Brain pericyte (primary cell): ENCODE data around the gene CHN1.

Experiments used
- DNase-seq: peaks from one replicate; pipeline ENCODE4 v3.0.0-alpha.2; 2012; ENCODE audit warnings: low read depth, low spot score

CHN1 gene

GRCh38 chr2:174827371-174828369 lies 177.5 kb downstream of the CHN1 start:
- no peak for DNase-seq

- DNase-seq: no peak
Observed at GRCh38 chr2:174826051-174826450, 179.1 kb downstream of the CHN1 start.

GRCh38 chr2:174824068-174824467 lies 181.1 kb downstream of the CHN1 start:
- no peak for DNase-seq

GRCh38 chr2:174821628-174822027 lies 183.6 kb downstream of the CHN1 start:
- no peak for DNase-seq

GRCh38 chr2:174820361-174820760 lies 184.8 kb downstream of the CHN1 start:
- DNase-seq: no peak

GRCh38 chr2:174815526-174815925 lies 189.7 kb downstream of the CHN1 start:
- DNase-seq: no peak

- DNase-seq: no peak
Observed at GRCh38 chr2:174812037-174812436, 193.1 kb downstream of the CHN1 start.

- no peak for DNase-seq
Observed at GRCh38 chr2:174807931-174808330, 197.2 kb downstream of the CHN1 start.

- no peak for DNase-seq
Observed at GRCh38 chr2:174805803-174806202, 199.4 kb downstream of the CHN1 start.

- DNase-seq: no peak
Observed at GRCh38 chr2:174802459-174802858, 202.7 kb downstream of the CHN1 start.

- DNase-seq: no peak
Observed at GRCh38 chr2:174800436-174801205, 204.6 kb downstream of the CHN1 start.

- DNase-seq: no peak
Observed at GRCh38 chr2:174798801-174799200, 206.4 kb downstream of the CHN1 start.

GRCh38 chr2:174797781-174798276 lies 207.4 kb downstream of the CHN1 start:
- no peak for DNase-seq

- no peak for DNase-seq
Observed at GRCh38 chr2:174796319-174796771, 208.8 kb downstream of the CHN1 start.

- no peak for DNase-seq
Observed at GRCh38 chr2:174794851-174795374, 210.3 kb downstream of the CHN1 start.

- no peak for DNase-seq
Observed at GRCh38 chr2:174792309-174793025, 212.7 kb downstream of the CHN1 start.

GRCh38 chr2:174791746-174792280 lies 213.4 kb downstream of the CHN1 start:
- no peak for DNase-seq

GRCh38 chr2:174791020-174791419 lies 214.2 kb downstream of the CHN1 start:
- DNase-seq: no peak

GRCh38 chr2:174789001-174789400 lies 216.2 kb downstream of the CHN1 start:
- no peak for DNase-seq

- DNase-seq: no peak
Observed at GRCh38 chr2:174788291-174788929, 216.8 kb downstream of the CHN1 start.
